Small intestine (tissue), 7 donors: ENCODE data around the gene METTL26. TPM values are rescaled to one million over a fixed set of nuclear protein-coding genes. Genes with fewer than 3 reads are reported as not detected.

Experiments
- DNase-seq, 2 donors: peaks; one replicate each; pipeline versions ENCODE4 v3.0.0 to v3.0.0-alpha.2; 2013
- FAIRE-seq: peaks from 2 replicates; lab custom pipeline; 2012; peaks lifted over from hg19 to GRCh38; lab: Jason Lieb, UNC
- H3K27ac ChIP-seq, 3 donors: one replicate each; pipeline ENCODE4 v1.5.1; 2013; ENCODE audit warnings: low read length in 2 of 3, mild to moderate bottlenecking in 2 of 3, control low read depth in 1 of 3, inconsistent platforms in 1 of 3, low read depth in 1 of 3, moderate library complexity in 1 of 3
- H3K27me3 ChIP-seq, 3 donors: one replicate each; pipeline ENCODE4 v1.6.1; 2013; ENCODE audit warnings: low read length in 3 of 3, inconsistent platforms in 1 of 3; ENCODE audit not compliant: control insufficient read depth in 3 of 3, insufficient read depth in 3 of 3
- H3K36me3 ChIP-seq, 3 donors: one replicate each; pipeline ENCODE4 v1.6.1; 2013; ENCODE audit warnings: low read length in 3 of 3, inconsistent platforms in 1 of 3, low read depth in 1 of 3, mild to moderate bottlenecking in 1 of 3, moderate library complexity in 1 of 3; ENCODE audit not compliant: control insufficient read depth in 3 of 3, insufficient read depth in 2 of 3
- H3K4me1 ChIP-seq, 3 donors: one replicate each; pipeline ENCODE4 v1.6.1; 2013; ENCODE audit warnings: low read length in 2 of 3, inconsistent platforms in 1 of 3, low read depth in 1 of 3, mild to moderate bottlenecking in 1 of 3, moderate library complexity in 1 of 3; ENCODE audit not compliant: control insufficient read depth in 3 of 3, insufficient read depth in 2 of 3
- H3K4me3 ChIP-seq, 3 donors: one replicate each; pipeline ENCODE4 v1.5.1; 2013; ENCODE audit warnings: low read length in 3 of 3, control low read depth in 1 of 3, inconsistent platforms in 1 of 3, low read depth in 1 of 3, mild to moderate bottlenecking in 1 of 3, moderate library complexity in 1 of 3
- H3K9me3 ChIP-seq, 2 donors: one replicate each; pipeline ENCODE4 v1.6.1; 2013; ENCODE audit warnings: low read depth in 1 of 2, low read length in 1 of 2; ENCODE audit not compliant: control insufficient read depth in 2 of 2, insufficient read depth in 1 of 2
- WGBS, 3 donors: extraction: QIAGEN DNeasy Blood & Tissue Kit; methylation state at CpG; one replicate each; pipeline ENCODE4 v1.1.7; 2013; 5-methylcytosine and 5-hydroxymethylcytosine counted together
- polyA plus RNA-seq, 4 donors: library from polyadenylated mRNA; stranded (reverse) in 3 of 4; unstranded in 1 of 4; fragments of 200-250 nt in 3 of 4; fragments of 120-200 nt in 1 of 4; gene quantifications; one replicate each; pipeline versions ENCODE4 v1.2.1 to v1.2.3, GENCODE V29; 2013
- donor health status: healthy with polysubstance abuse.
- donor health status: control.
- donor health status: control.
- donor health status: Bipolar disorder and iron deficiency.
- donor health status: healthy.

METTL26 gene
- polyA plus RNA-seq, 4 donors, result 54.4 to 135 (median 113) TPM

DNA sequence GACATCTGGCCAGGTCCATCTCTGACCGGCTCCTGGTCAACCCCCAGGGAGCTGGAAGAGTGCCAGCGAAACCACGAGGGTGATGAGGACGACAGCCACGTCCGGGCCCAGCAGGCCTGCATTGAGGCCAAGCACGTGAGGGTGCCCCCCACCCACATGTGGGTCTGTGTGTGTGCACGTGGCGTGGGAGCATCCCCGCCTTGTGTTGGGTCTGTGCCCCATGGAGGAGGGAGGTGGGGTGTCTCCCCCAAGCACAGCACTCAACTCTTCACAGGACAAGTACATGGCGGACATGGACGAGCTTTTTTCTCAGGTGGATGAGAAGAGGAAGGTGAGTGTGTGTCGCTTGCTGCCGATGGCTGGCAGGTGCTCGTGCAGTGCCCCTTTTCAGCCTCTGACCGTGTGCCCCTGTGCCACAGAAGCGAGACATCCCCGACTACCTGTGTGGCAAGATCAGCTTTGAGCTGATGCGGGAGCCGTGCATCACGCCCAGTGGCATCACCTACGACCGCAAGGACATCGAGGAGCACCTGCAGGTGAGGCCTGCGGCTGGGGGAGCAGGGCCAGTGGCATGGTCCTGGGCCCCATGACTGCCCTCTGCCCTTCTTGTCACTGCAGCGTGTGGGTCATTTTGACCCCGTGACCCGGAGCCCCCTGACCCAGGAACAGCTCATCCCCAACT lies 45.8 kb upstream of the METTL26 start:
- no peaks in the 10 kb centered on the region for H3K9me3 ChIP-seq
- 78 to 80% (median 80%) methylated on average over 28 of the region's 28 CpGs for WGBS, 3 donors
- peaks cover 5 to 50% (median 10%) of the 10 kb centered on the region in 3 donors for H3K36me3 ChIP-seq
- peaks cover 4 to 34% (median 5%) of the 10 kb centered on the region in 3 donors for H3K4me1 ChIP-seq
- DNase-seq (no peak), FAIRE-seq (no peak)
- no peaks in the 10 kb centered on the region for H3K27me3 ChIP-seq
- no peak overlapping the region for H3K27ac ChIP-seq
- peak overlapping the region in 2 of 3 donors; percentile 79 to 82 for H3K4me3 ChIP-seq

DNA sequence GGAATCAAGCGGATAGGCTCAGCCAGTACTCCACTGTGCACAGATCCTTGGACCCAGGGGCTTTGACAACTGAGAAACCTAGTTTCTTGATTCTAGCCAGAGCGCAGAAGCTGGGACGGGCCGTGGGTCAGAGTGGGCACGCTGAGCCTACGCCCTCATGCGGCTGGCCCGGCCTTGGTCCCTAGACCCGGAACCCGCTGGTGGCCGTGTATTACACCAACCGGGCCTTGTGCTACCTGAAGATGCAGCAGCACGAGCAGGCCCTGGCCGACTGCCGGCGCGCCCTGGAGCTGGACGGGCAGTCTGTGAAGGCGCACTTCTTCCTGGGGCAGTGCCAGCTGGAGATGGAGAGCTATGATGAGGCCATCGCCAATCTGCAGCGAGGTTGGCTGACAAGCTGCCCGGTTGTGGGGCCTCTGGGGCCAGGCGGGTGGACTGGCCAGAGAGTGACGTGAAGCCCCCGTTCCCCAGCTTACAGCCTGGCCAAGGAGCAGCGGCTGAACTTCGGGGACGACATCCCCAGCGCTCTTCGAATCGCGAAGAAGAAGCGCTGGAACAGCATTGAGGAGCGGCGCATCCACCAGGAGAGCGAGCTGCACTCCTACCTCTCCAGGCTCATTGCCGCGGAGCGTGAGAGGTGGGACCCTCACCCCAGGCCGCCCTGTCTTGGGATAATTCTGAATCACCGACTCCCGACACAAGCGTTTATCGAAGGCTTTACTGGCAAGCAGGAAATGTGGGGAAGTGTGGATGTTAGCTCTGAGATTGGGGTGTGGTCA lies 45.1 kb upstream of the METTL26 start:
- Histone ChIP-seq H3K27ac (peak overlapping the region; percentile 46 to 96 (median 82)), H3K4me3 (peak overlapping the region; percentile 79 to 90 (median 82)), H3K9me3 (no peaks in the 10 kb centered on the region), H3K4me1 (peaks cover 4 to 41% (median 5%) of the 10 kb centered on the region in 3 donors), H3K36me3 (peaks cover 5 to 44% (median 9%) of the 10 kb centered on the region in 3 donors), H3K27me3 (peaks cover 0 to 2% (median 0%) of the 10 kb centered on the region in 3 donors)
- FAIRE-seq, result no peak
- peak; percentile 50 to 54 for DNase-seq
- WGBS, 3 donors, result 42 to 46% (median 43%) methylated on average over 44 of the region's 44 CpGs

DNA sequence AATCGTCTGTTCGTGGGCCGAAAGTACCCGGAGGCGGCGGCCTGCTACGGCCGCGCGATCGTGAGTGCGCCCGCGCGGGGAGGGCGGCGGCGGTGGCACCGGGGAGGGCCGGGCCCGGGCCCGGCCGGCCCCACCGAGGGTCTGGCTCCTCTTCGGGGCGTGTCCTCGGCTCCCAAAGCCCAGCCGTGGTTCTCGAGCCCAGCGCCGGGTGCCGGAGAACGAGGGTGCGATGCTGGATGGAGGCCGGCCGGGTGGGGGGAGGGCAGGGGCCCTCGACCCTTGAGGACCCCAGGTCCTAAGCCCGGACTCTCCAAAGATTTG lies 44.5 kb upstream of the METTL26 start:
- WGBS, 3 donors, result 0 to 1% (median 0%) methylated on average over 32 to 38 of the region's 38 CpGs
- peaks cover 0 to 3% (median 0%) of the 10 kb centered on the region in 3 donors for H3K27me3 ChIP-seq
- DNase-seq (no peak), FAIRE-seq (no peak)
- H3K4me1 ChIP-seq, result peaks cover 5 to 44% (median 6%) of the 10 kb centered on the region in 3 donors
- peak overlapping the region; percentile 79 to 90 (median 82) for H3K4me3 ChIP-seq
- peak overlapping the region; percentile 46 to 96 (median 82) for H3K27ac ChIP-seq
- peaks cover 5 to 40% (median 9%) of the 10 kb centered on the region in 3 donors for H3K36me3 ChIP-seq
- H3K9me3 ChIP-seq, result no peaks in the 10 kb centered on the region

DNA sequence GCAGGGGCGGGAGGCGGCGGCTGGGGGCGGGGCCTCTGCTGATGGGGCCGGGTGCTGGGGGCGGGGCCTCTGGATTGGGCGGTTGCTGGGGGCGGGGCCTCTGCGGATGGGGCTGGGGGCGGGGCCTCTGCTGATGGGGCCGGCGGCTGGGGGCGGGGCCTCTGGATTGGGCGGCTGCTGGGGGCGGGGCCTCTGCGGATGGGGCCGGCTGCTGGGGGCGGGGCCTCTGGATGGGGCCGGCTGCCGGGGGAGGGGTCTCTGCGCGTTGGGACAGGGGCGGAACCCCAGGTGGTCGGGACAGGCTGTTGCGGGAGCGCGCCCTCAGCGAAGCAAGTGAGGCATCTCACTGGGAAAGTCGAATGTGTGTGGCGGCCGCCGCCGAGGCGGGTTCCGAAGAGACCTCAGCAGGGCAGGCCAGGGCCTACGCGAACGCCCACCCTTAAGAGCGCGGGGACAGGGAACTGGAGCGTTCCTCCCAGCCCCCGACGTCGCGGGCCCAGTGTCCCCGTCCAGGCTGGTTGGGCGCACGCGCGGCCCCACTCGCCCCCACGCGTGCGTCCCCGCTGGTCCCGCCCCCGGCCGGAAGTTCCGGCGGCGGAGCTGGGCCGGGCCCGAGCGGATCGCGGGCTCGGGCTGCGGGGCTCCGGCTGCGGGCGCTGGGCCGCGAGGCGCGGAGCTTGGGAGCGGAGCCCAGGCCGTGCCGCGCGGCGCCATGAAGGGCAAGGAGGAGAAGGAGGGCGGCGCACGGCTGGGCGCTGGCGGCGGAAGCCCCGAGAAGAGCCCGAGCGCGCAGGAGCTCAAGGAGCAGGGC lies 43.9 kb upstream of the METTL26 start, which contains the start of gene STUB1:
TSS of gene STUB1 (plus strand) at position 597 of the 811 bp plus-strand sequence. CDS start at position 713, 116 bp downstream.
- H3K27ac ChIP-seq, result peak within 1 kb of the TSS; percentile 82 to 97 (median 96)
- DNase-seq, result peak; percentile 76 to 90
- H3K9me3 ChIP-seq, result no peaks in the 10 kb centered on the region
- H3K36me3 ChIP-seq, result peaks cover 5 to 34% (median 8%) of the 10 kb centered on the region in 3 donors
- H3K4me3 ChIP-seq, result peak within 1 kb of the TSS; percentile 79 to 90 (median 82)
- FAIRE-seq, result no peak
- H3K27me3 ChIP-seq, result peaks cover 0 to 3% (median 0%) of the 10 kb centered on the region in 3 donors
- WGBS, 3 donors, result 0 to 1% (median 1%) methylated on average over 37 to 91 of the region's 91 CpGs
- peaks cover 8 to 47% (median 9%) of the 10 kb centered on the region in 3 donors for H3K4me1 ChIP-seq

DNA sequence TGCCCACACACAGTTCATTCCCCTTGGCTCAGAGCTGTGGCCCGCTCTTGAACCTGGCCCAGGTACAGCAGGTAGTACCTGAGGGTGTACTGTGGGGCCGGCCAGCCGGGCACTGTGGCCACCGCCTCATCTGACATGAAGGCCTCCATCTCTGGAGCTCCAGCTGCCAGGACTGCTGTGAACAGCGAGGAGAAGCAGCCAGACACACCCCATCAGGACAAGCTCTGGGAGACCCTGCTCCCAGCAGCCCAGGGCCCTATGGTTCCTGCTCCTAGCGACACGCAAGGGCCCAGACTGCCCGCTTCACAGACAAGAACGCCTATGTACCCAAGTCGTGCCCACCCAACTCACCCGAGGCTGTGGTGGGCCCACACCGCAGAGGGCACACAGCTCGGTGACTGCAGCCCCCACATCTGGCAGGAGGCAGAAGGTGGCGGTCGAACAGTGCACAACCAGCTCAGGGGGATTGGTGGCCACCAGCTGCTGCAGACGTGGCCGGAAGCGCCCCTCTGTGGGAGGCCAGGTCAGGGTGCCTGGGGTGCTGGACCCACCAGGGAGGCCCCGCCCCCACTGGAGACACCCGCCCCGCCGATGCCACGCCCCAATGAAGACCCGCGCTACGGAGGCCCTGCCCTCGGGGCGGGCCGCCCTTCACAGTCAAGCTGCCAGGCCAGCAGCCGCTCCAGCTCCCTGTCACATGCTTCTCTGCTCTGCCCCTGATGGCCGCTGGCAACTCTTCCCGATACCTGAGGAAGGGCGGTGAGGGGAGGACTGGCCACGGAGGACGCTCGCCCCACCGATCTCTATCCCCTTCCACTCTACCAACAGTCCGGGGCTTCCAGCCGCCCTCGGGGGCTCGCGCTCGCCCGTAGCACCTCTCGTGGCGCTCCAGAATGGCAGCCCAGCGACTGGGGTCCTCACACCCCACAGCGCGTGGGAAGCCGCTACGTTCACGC lies 43.0 kb upstream of the METTL26 start:
- Histone ChIP-seq H3K27me3 (peaks cover 0 to 3% (median 0%) of the 10 kb centered on the region in 3 donors), H3K4me1 (peaks cover 8 to 54% (median 10%) of the 10 kb centered on the region in 3 donors), H3K4me3 (peak overlapping the region in 2 of 3 donors; percentile 43 to 82), H3K27ac (peak overlapping the region; percentile 69 to 89 (median 70)), H3K9me3 (no peaks in the 10 kb centered on the region), H3K36me3 (peaks cover 5 to 37% (median 8%) of the 10 kb centered on the region in 3 donors)
- FAIRE-seq, result no peak
- peak; percentile 51 to 85 for DNase-seq
- 24 to 29% (median 24%) methylated on average over 41 to 52 of the region's 52 CpGs for WGBS, 3 donors

DNA sequence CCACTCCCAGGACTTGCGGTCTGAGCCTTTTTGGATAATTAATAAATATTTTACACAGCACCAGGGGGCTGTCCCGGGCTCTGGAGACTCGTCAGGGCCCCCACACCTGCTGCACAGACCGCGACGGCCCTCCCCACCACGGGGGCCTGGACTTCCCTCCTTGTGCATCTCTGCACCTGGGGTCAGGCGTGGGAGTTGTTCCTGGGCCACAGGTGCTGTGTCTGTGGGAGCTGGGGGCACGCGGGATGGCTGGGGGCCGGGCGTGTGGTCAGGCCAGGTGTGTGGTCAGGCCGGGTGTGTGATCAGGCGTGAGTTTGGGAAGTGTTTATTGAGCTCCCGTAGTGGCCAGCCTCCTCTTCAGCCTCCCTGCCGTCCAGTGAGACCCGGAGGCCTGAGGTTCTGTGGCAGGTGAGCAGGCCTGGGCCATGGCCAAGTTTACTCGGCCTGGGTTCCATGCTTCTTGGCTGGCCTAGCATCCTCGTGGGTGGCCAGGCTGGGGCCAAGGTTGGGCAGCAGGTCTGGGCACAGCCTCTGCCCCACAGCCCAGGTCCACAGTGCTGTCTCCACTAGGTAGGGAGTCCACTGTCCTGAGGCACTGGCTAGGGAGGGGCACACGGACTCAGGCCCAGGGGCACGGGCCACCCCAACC lies 42.2 kb upstream of the METTL26 start:
- H3K27ac ChIP-seq, result peak overlapping the region in 1 of 3 donors; percentile 5
- DNase-seq, result no peak

More for the DNA sequence above, 42.2 kb upstream of the METTL26 start:
- H3K27me3 ChIP-seq, result peaks cover 0 to 3% (median 0%) of the 10 kb centered on the region in 3 donors
- no peak for FAIRE-seq
- H3K4me1 ChIP-seq, result peaks cover 8 to 51% (median 10%) of the 10 kb centered on the region in 3 donors
- H3K36me3 ChIP-seq, result peaks cover 5 to 42% (median 8%) of the 10 kb centered on the region in 3 donors
- H3K9me3 ChIP-seq, result no peaks in the 10 kb centered on the region
- H3K4me3 ChIP-seq, result no peak overlapping the region
- 70 to 77% (median 76%) methylated on average over 19 to 21 of the region's 21 CpGs for WGBS, 3 donors
